Endothelial cell (in vitro differentiated cells): ENCODE results near the gene ZNF444. TPM values are rescaled to one million over a fixed set of nuclear protein-coding genes. Genes with fewer than 3 reads are reported as not detected.

Experiments used
- DNase-seq: peaks from one replicate; pipeline ENCODE4 v3.0.0; 2021; ENCODE audit warnings: low spot score
- H3K27ac Mint-ChIP-seq: one replicate; pipeline ENCODE4 v1.8.0; 2021; ENCODE audit warnings: mixed read lengths, inconsistent platforms; ENCODE audit not compliant: unreplicated experiment
- H3K27me3 Mint-ChIP-seq: one replicate; pipeline ENCODE4 v1.8.0; 2021; ENCODE audit warnings: mild to moderate bottlenecking, moderate library complexity, mixed read lengths, inconsistent platforms; ENCODE audit not compliant: unreplicated experiment
- H3K36me3 Mint-ChIP-seq: one replicate; pipeline ENCODE4 v1.8.0; 2021; ENCODE audit warnings: mild to moderate bottlenecking, low read depth, mixed read lengths, inconsistent platforms; ENCODE audit not compliant: unreplicated experiment
- H3K4me1 Mint-ChIP-seq: one replicate; pipeline ENCODE4 v1.8.0; 2021; ENCODE audit warnings: mild to moderate bottlenecking, mixed read lengths, inconsistent platforms; ENCODE audit not compliant: unreplicated experiment
- H3K4me3 Mint-ChIP-seq: one replicate; pipeline ENCODE4 v1.8.0; 2021; ENCODE audit warnings: mild to moderate bottlenecking, mixed read lengths, inconsistent platforms; ENCODE audit not compliant: unreplicated experiment
- H3K9me3 Mint-ChIP-seq: one replicate; pipeline ENCODE4 v1.8.0; 2021; ENCODE audit warnings: mixed read lengths, inconsistent platforms; ENCODE audit not compliant: unreplicated experiment
- CTCF ChIP-seq: fragments of 200-600 bp; sonication (generic); IDR thresholded peaks from one replicate; pipeline ENCODE4 v1.5.0; 2021; ENCODE audit warnings: antibody characterized with exemption; ENCODE audit not compliant: unreplicated experiment
- total RNA-seq: library from RNA; stranded (reverse); fragmentation: NEBNext Ultra II Directional; extraction: Animal tissue kit (Norgen Biotek cat#: 25700); gene quantifications from one replicate; pipeline ENCODE4 v1.2.1, GENCODE V29; 2021; ENCODE audit not compliant: unreplicated experiment

The ZNF444 gene
- total RNA-seq, 1 donor from 2014 or later, result 40.8 TPM

GRCh38 chr19:56107626-56108351, 33.3 kb upstream of the ZNF444 start:
- Mint-ChIP-seq H3K9me3 (no peaks in the 10 kb centered on the region), H3K4me1 (peaks cover 36% of the 10 kb centered on the region), H3K27ac (no peak overlapping the region), H3K36me3 (peaks cover 13% of the 10 kb centered on the region), H3K4me3 (no peak overlapping the region), H3K27me3 (peaks cover 19% of the 10 kb centered on the region)
- DNase-seq, result no peak
- no peak for TF ChIP-seq CTCF

- Mint-ChIP-seq H3K27me3 (peaks cover 20% of the 10 kb centered on the region), H3K27ac (no peak overlapping the region), H3K4me3 (peak overlapping the region; percentile 76), H3K9me3 (no peaks in the 10 kb centered on the region), H3K36me3 (peaks cover 13% of the 10 kb centered on the region), H3K4me1 (peaks cover 42% of the 10 kb centered on the region)
- no peak for DNase-seq
- TF ChIP-seq CTCF, result no peak
These were observed 32.5 kb upstream of the ZNF444 start for GRCh38 chr19:56108447-56109195.

GRCh38 chr19:56109226-56109625, 31.9 kb upstream of the ZNF444 start:
- no peak for DNase-seq
- TF ChIP-seq CTCF, result no peak
- Mint-ChIP-seq H3K36me3 (peaks cover 13% of the 10 kb centered on the region), H3K9me3 (no peaks in the 10 kb centered on the region), H3K4me1 (peaks cover 42% of the 10 kb centered on the region), H3K27ac (no peak overlapping the region), H3K27me3 (peaks cover 20% of the 10 kb centered on the region), H3K4me3 (no peak overlapping the region)

- peaks cover 13% of the 10 kb centered on the region for H3K27me3 Mint-ChIP-seq
- no peak overlapping the region for H3K27ac Mint-ChIP-seq
- no peak overlapping the region for H3K4me3 Mint-ChIP-seq
- no peaks in the 10 kb centered on the region for H3K9me3 Mint-ChIP-seq
- H3K4me1 Mint-ChIP-seq, result peaks cover 44% of the 10 kb centered on the region
- peak; percentile 36 for DNase-seq
- peaks cover 6% of the 10 kb centered on the region for H3K36me3 Mint-ChIP-seq
- TF ChIP-seq CTCF, result no peak
These were observed 30.3 kb upstream of the ZNF444 start for GRCh38 chr19:56110515-56111448.
